B cell (primary cell): ENCODE data around the gene SLC36A1. TPM values are rescaled to one million over a fixed set of nuclear protein-coding genes. Genes with fewer than 3 reads are reported as not detected.
A peak's percentile ranks its signal among the peaks of the same experiment; 100 is the strongest.

Experiments used
- ATAC-seq: fragments of 200-7000 bp; cut with Tn5 transposase; one replicate; pipeline ENCODE4 v1.10.0; 2021; ENCODE audit warnings: low read depth, mild to moderate bottlenecking, moderate number of reproducible peaks, moderate library complexity
- CTCF ChIA-PET: fragments of 350-600 bp; sonication (Branson Sonifier 250); formaldehyde crosslinking; loops from one replicate; lab custom pipeline; 2021; ENCODE audit warnings: antibody characterized with exemption, inconsistent platforms; lab: Charles Lee
- POLR2A ChIA-PET: fragments of 350-600 bp; sonication (Branson Sonifier 250); formaldehyde crosslinking; loops from one replicate; lab custom pipeline; 2021; ENCODE audit warnings: antibody characterized with exemption; lab: Charles Lee
- DNase-seq: peaks from one replicate; pipeline ENCODE4 v3.0.0; 2013
- H2AFZ ChIP-seq: 2 replicates; pipeline ENCODE4 v1.6.1; 2012; ENCODE audit warnings: mild to moderate bottlenecking, low read depth, low read length; ENCODE audit not compliant: insufficient read depth, poor library complexity, severe bottlenecking
- H3K27ac ChIP-seq, 2 donors: 1 replicate in 1 of 2; 2 replicates in 1 of 2; pipeline ENCODE4 v1.5.1; 2012 to 2013; ENCODE audit warnings: low read length in 2 of 2, mild to moderate bottlenecking in 2 of 2, moderate library complexity in 1 of 2
- H3K27me3 ChIP-seq, 4 experiments: fragments of 200-600 bp in 1 of 4; sonication (generic) in 1 of 4; replicated peaks in 1 of 4; 1 replicate in 2 of 4; 2 replicates in 2 of 4; pipeline versions ENCODE4 v1.6.1 to v1.7.0; 2013 to 2016; ENCODE audit warnings: low read length in 3 of 4, mild to moderate bottlenecking in 2 of 4, mixed read lengths in 1 of 4, moderate library complexity in 1 of 4; ENCODE audit not compliant: insufficient read depth in 4 of 4, control insufficient read depth in 3 of 4; ENCODE audit errors: control extremely low read depth in 1 of 4
- H3K36me3 ChIP-seq, 2 experiments: replicated peaks in 1 of 2; 1 replicate in 1 of 2; 2 replicates in 1 of 2; pipeline versions ENCODE4 v1.6.1 to v1.7.1; 2013; ENCODE audit warnings: low read length in 1 of 2; ENCODE audit not compliant: insufficient read depth in 2 of 2, control insufficient read depth in 1 of 2; ENCODE audit errors: control extremely low read depth in 1 of 2, extremely low read depth in 1 of 2
- H3K4me1 ChIP-seq, 2 donors: fragments of 200-600 bp in 1 of 2; sonication (generic) in 1 of 2; 1 replicate in 1 of 2; 2 replicates in 1 of 2; pipeline versions ENCODE4 v1.5.1 to v1.6.1; 2013 to 2017; ENCODE audit warnings: low read length in 2 of 2; ENCODE audit not compliant: control insufficient read depth in 2 of 2, insufficient read depth in 2 of 2
- H3K4me2 ChIP-seq: replicated peaks from 2 replicates; pipeline ENCODE3; 2012; ENCODE audit warnings: mild to moderate bottlenecking, low read depth, low read length; ENCODE audit not compliant: poor library complexity, severe bottlenecking
- H3K4me3 ChIP-seq, 5 experiments: fragments of 200-600 bp in 1 of 5; sonication (generic) in 1 of 5; 1 replicate in 3 of 5; 2 replicates in 2 of 5; pipeline versions ENCODE4 v1.5.1 to v1.7.0; 2011 to 2016; ENCODE audit warnings: low read length in 4 of 5, mild to moderate bottlenecking in 4 of 5, low read depth in 2 of 5, control low read depth in 1 of 5, moderate library complexity in 1 of 5; ENCODE audit not compliant: insufficient read depth in 1 of 5; ENCODE audit errors: control extremely low read depth in 1 of 5, extremely low read depth in 1 of 5
- H3K79me2 ChIP-seq: fragments of 200-600 bp; sonication (generic); one replicate; pipeline ENCODE4 v1.6.0; 2016; ENCODE audit warnings: low read length; ENCODE audit not compliant: control insufficient read depth, insufficient read depth
- H3K9ac ChIP-seq: fragments of 200-600 bp; sonication (generic); 2 replicates; pipeline ENCODE4 v1.6.1; 2017; ENCODE audit warnings: mild to moderate bottlenecking, low read length, moderate library complexity
- H3K9me3 ChIP-seq, 3 donors: one replicate each; pipeline versions ENCODE4 v1.6.1 to v1.7.1; 2013; ENCODE audit warnings: low read length in 2 of 3; ENCODE audit not compliant: control insufficient read depth in 2 of 3, insufficient read depth in 1 of 3; ENCODE audit errors: control extremely low read depth in 1 of 3
- H4K20me1 ChIP-seq: 2 replicates; pipeline ENCODE4 v1.6.0; 2012; ENCODE audit warnings: mild to moderate bottlenecking, low read length; ENCODE audit not compliant: insufficient read depth, control insufficient read depth, poor library complexity, severe bottlenecking
- H3K27ac Mint-ChIP-seq: one replicate; pipeline ENCODE4 v1.8.0; 2021; ENCODE audit warnings: mixed read lengths
- H3K27me3 Mint-ChIP-seq: one replicate; pipeline ENCODE4 v1.8.0; 2021; ENCODE audit warnings: mixed read lengths
- H3K4me1 Mint-ChIP-seq: one replicate; pipeline ENCODE4 v1.8.0; 2021; ENCODE audit warnings: mixed read lengths
- H3K4me3 Mint-ChIP-seq: one replicate; pipeline ENCODE4 v1.8.0; 2021; ENCODE audit warnings: mixed read lengths
- H3K9me3 Mint-ChIP-seq: one replicate; pipeline ENCODE4 v1.8.0; 2022; ENCODE audit warnings: mixed read lengths; ENCODE audit not compliant: insufficient read depth
- EZH2 ChIP-seq: IDR thresholded peaks from 2 replicates; pipeline ENCODE4 v1.6.1; 2012; ENCODE audit warnings: borderline replicate concordance, low read depth, mild to moderate bottlenecking, moderate library complexity, low read length; ENCODE audit not compliant: insufficient read depth, poor library complexity, severe bottlenecking
- WGBS: methylation state at CpG from one replicate; pipeline ENCODE4 v1.1.5; 2013; ENCODE audit warnings: missing lambda C conversion rate; ENCODE audit not compliant: insufficient coverage; 5-methylcytosine and 5-hydroxymethylcytosine counted together
- intact Hi-C: fragments of 100-400 bp; cut with micrococcal nuclease; formaldehyde crosslinking; loops from one replicate; pipeline ENCODE4 v1.10.0; 2022
- polyA plus RNA-seq: library from polyadenylated mRNA; depleted of rRNA; stranded (reverse); fragments of >200 nt; gene quantifications from 2 replicates; pipeline ENCODE4 v1.2.3, GENCODE V29; 2012
- total RNA-seq, 2 donors: library from RNA; stranded (reverse); fragments of 120-200 nt in 1 of 2; gene quantifications; 1 replicate in 1 of 2; 2 replicates in 1 of 2; pipeline versions ENCODE4 v1.2.3 to v1.2.4, GENCODE V29; 2013 to 2022
- TF ChIP-seq, protein P1 (sequence below): fragments of 200-600 bp; IDR thresholded peaks from one replicate; pipeline ENCODE4 v1.8.0; 2022; ENCODE audit warnings: antibody characterized with exemption, mild to moderate bottlenecking

SLC36A1 gene
- total and polyA plus RNA-seq, 2 donors (not counting 1 experiment from before 2014, with no cell fraction given), result 4.0 to 15.1 TPM

DNA sequence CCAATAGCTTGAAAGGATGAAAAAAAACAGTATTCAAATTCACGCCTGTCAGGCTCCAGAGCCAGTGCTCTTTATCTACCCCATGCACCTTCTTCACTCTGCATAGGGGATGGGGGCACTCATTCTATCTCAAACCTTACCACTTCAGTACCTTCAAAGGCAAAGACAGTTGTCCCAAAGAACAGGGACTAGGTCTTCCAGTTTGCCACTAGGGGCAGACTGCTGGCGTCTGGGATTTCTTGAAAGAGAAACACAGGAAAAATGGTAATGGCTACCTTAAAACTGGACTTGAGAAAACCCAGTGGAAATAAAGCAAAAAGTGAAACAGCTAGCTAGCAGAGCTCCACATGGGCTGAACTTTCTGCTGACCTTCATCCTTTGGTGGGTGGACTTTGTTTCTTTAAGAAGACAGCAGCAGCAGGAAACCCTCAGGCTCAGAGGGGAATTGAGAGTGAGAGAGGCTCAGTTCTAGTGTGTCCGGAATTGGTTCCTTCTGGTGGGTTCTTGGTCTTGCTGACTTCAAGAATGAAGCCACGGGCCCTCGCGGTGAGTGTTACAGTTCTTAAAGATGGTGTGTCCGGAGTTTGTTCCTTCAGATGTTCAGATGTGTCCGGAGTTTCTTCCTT lies 41.0 kb upstream of the SLC36A1 start:
- no peak overlapping the region for H3K27ac ChIP-seq
- peaks cover 0 to 2% (median under 1%) of the 10 kb centered on the region in 3 donors for H3K9me3 ChIP-seq
- no peak overlapping the region for H3K9ac ChIP-seq
- H3K27me3 ChIP-seq, result peaks cover 0 to 17% (median 10%) of the 10 kb centered on the region in 4 experiments
- H3K9me3 Mint-ChIP-seq, result no peaks in the 10 kb centered on the region
- no peak overlapping the region for H3K4me3 ChIP-seq
- H3K27ac Mint-ChIP-seq, result no peak overlapping the region
- H3K79me2 ChIP-seq, result no peaks in the 10 kb centered on the region
- peak; percentile 8 for DNase-seq
- no peak overlapping the region for H3K4me2 ChIP-seq
- H3K27me3 Mint-ChIP-seq, result peaks cover 64% of the 10 kb centered on the region
- intact Hi-C loops, result no loop called here
- ChIA-PET POLR2A (no interaction called here), CTCF (interaction anchor here (0.6 to 1.2 kb wide), 2 partner anchors 8 to 21 kb away, joined by 3 read pairs; no protein-coding TSS in a partner anchor)
- ATAC-seq, result no peak
- no peak overlapping the region for H2AFZ ChIP-seq
- no peaks in the 10 kb centered on the region for H3K4me1 ChIP-seq
- no peaks in the 10 kb centered on the region for H4K20me1 ChIP-seq
- no peaks in the 10 kb centered on the region for H3K4me1 Mint-ChIP-seq
- no peak overlapping the region for H3K4me3 Mint-ChIP-seq
- WGBS, result 76% methylated on average over 7 of the region's 8 CpGs
- TF ChIP-seq, protein P1, sequence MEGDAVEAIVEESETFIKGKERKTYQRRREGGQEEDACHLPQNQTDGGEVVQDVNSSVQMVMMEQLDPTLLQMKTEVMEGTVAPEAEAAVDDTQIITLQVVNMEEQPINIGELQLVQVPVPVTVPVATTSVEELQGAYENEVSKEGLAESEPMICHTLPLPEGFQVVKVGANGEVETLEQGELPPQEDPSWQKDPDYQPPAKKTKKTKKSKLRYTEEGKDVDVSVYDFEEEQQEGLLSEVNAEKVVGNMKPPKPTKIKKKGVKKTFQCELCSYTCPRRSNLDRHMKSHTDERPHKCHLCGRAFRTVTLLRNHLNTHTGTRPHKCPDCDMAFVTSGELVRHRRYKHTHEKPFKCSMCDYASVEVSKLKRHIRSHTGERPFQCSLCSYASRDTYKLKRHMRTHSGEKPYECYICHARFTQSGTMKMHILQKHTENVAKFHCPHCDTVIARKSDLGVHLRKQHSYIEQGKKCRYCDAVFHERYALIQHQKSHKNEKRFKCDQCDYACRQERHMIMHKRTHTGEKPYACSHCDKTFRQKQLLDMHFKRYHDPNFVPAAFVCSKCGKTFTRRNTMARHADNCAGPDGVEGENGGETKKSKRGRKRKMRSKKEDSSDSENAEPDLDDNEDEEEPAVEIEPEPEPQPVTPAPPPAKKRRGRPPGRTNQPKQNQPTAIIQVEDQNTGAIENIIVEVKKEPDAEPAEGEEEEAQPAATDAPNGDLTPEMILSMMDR, result peak; percentile 45
- no peak for TF ChIP-seq EZH2
- H3K36me3 ChIP-seq, result no peaks in the 10 kb centered on the region

GRCh38 chr5:151408591-151409230 lies 38.7 kb upstream of the SLC36A1 start:
- no peak overlapping the region for H3K4me2 ChIP-seq
- WGBS, result 60% methylated on average over 2 of the region's 4 CpGs
- intact Hi-C loops, result no loop called here
- H4K20me1 ChIP-seq, result no peaks in the 10 kb centered on the region
- no peaks in the 10 kb centered on the region for H3K36me3 ChIP-seq
- no peak overlapping the region for H3K9ac ChIP-seq
- Mint-ChIP-seq H3K4me1 (no peaks in the 10 kb centered on the region), H3K27me3 (peaks cover 56% of the 10 kb centered on the region), H3K4me3 (no peak overlapping the region), H3K27ac (no peak overlapping the region), H3K9me3 (no peaks in the 10 kb centered on the region)
- no peak for TF ChIP-seq EZH2
- TF ChIP-seq, protein P1, result no peak
- H3K4me1 ChIP-seq, result no peaks in the 10 kb centered on the region
- POLR2A ChIA-PET, result no interaction called here
- no peak overlapping the region for H2AFZ ChIP-seq
- no peak overlapping the region for H3K4me3 ChIP-seq
- no peaks in the 10 kb centered on the region for H3K79me2 ChIP-seq
- CTCF ChIA-PET, result no interaction called here
- H3K27ac ChIP-seq, result no peak overlapping the region
- H3K9me3 ChIP-seq, result peaks cover 0 to 2% (median 0%) of the 10 kb centered on the region in 3 donors
- peaks cover 0 to 23% (median 10%) of the 10 kb centered on the region in 4 experiments for H3K27me3 ChIP-seq
- ATAC-seq, result no peak
- DNase-seq, result no peak
